DMS 273 treated with DMSO at 0.1 percent for 48 hours (cell line): ENCODE results near the gene ERBIN.

Experiments
- DNase-seq: peaks from one replicate; lab custom pipeline; 2025; lab: John Stamatoyannopoulos, UW

Gene ERBIN

GRCh38 chr5:66130493-66130892 lies 204.1 kb downstream of the ERBIN start:
- no peak for DNase-seq
